Naive thymus-derived CD4-positive, alpha-beta T cell (primary cell): Measurements from ENCODE around the gene OTULINL. TPM values are rescaled to one million over a fixed set of nuclear protein-coding genes. Genes with fewer than 3 reads are reported as not detected.
A peak's percentile ranks its signal among the peaks of the same experiment; 100 is the strongest.

Source experiments
- ATAC-seq: fragments of 150-1000 bp; cut with Tn5 transposase; 2 replicates; pipeline ENCODE4 v1.10.0; 2021; ENCODE audit warnings: mild to moderate bottlenecking, moderate library complexity
- CTCF ChIA-PET: fragments of 350-600 bp; sonication (Branson Sonifier 250); formaldehyde crosslinking; loops from one replicate; lab custom pipeline; 2021; ENCODE audit warnings: antibody characterized with exemption; lab: Charles Lee
- POLR2A ChIA-PET: fragments of 350-600 bp; sonication (Branson Sonifier 250); formaldehyde crosslinking; loops from one replicate; lab custom pipeline; 2021; ENCODE audit warnings: antibody characterized with exemption, inconsistent platforms; lab: Charles Lee
- DNase-seq, 9 donors: peaks; one replicate each; pipeline versions ENCODE4 v3.0.0 to v3.0.0-alpha.2; 2020 to 2022; ENCODE audit warnings: mixed read lengths in 1 of 9
- H3K27ac ChIP-seq: one replicate; pipeline ENCODE4 v1.7.0; 2013; ENCODE audit warnings: mild to moderate bottlenecking, low read depth, low read length, moderate library complexity
- H3K27me3 ChIP-seq, 2 donors: one replicate each; pipeline ENCODE4 v1.7.0; 2013; ENCODE audit warnings: low read length in 2 of 2, mild to moderate bottlenecking in 2 of 2, moderate library complexity in 2 of 2; ENCODE audit not compliant: control insufficient read depth in 2 of 2, insufficient read depth in 2 of 2
- H3K36me3 ChIP-seq, 3 experiments: 1 replicate in 2 of 3; 2 replicates in 1 of 3; pipeline ENCODE4 v1.7.0; 2013; ENCODE audit warnings: low read length in 3 of 3, mild to moderate bottlenecking in 3 of 3, moderate library complexity in 1 of 3; ENCODE audit not compliant: insufficient read depth in 3 of 3, control insufficient read depth in 2 of 3
- H3K4me1 ChIP-seq, 2 donors: one replicate each; pipeline ENCODE4 v1.7.0; 2013; ENCODE audit warnings: low read length in 2 of 2, mild to moderate bottlenecking in 2 of 2, moderate library complexity in 1 of 2; ENCODE audit not compliant: control insufficient read depth in 2 of 2, insufficient read depth in 2 of 2
- H3K4me3 ChIP-seq: 2 replicates; pipeline ENCODE4 v1.7.0; 2013; ENCODE audit warnings: mild to moderate bottlenecking, low read length
- H3K9me3 ChIP-seq, 3 experiments: 1 replicate in 2 of 3; 2 replicates in 1 of 3; pipeline ENCODE4 v1.7.0; 2013; ENCODE audit warnings: low read length in 3 of 3; ENCODE audit not compliant: control insufficient read depth in 2 of 3
- H3K27ac Mint-ChIP-seq, 9 donors: one replicate each; pipeline ENCODE4 v1.8.0; 2020 to 2022; ENCODE audit warnings: mixed read lengths in 9 of 9, mild to moderate bottlenecking in 8 of 9, moderate library complexity in 5 of 9, inconsistent platforms in 2 of 9
- H3K27me3 Mint-ChIP-seq, 5 donors: one replicate each; pipeline ENCODE4 v1.8.0; 2021 to 2022; ENCODE audit warnings: mixed read lengths in 5 of 5, mild to moderate bottlenecking in 1 of 5
- H3K36me3 Mint-ChIP-seq, 5 donors: one replicate each; pipeline ENCODE4 v1.8.0; 2020 to 2022; ENCODE audit warnings: mixed read lengths in 5 of 5, mild to moderate bottlenecking in 3 of 5, inconsistent platforms in 1 of 5
- H3K4me1 Mint-ChIP-seq, 7 donors: one replicate each; pipeline ENCODE4 v1.8.0; 2020 to 2022; ENCODE audit warnings: mixed read lengths in 7 of 7, mild to moderate bottlenecking in 3 of 7, inconsistent platforms in 1 of 7
- H3K4me3 Mint-ChIP-seq, 10 donors: one replicate each; pipeline ENCODE4 v1.8.0; 2020 to 2022; ENCODE audit warnings: mild to moderate bottlenecking in 10 of 10, mixed read lengths in 10 of 10, moderate library complexity in 6 of 10, inconsistent platforms in 2 of 10
- H3K9me3 Mint-ChIP-seq, 11 donors: one replicate each; pipeline ENCODE4 v1.8.0; 2020 to 2022; ENCODE audit warnings: mixed read lengths in 11 of 11, mild to moderate bottlenecking in 4 of 11, inconsistent platforms in 1 of 11, moderate library complexity in 1 of 11
- intact Hi-C, 2 donors: fragments of 100-400 bp; cut with micrococcal nuclease; formaldehyde crosslinking; loops; one replicate each; pipeline ENCODE4 v1.15.1; 2023
- polyA plus RNA-seq, 2 donors: library from polyadenylated mRNA; unstranded; fragments of 300-500 nt; fragmentation: Illumina TruSeq; gene quantifications; one replicate each; pipeline ENCODE4 v1.2.3, GENCODE V29; 2021
- total RNA-seq, 6 experiments: library from RNA in 5 of 6; stranded (reverse) in 5 of 6; gene quantifications; 1 replicate in 5 of 6; 2 replicates in 1 of 6; pipeline ENCODE4 v1.2.3 and lab custom pipeline; 2021 to 2026

The OTULINL gene
- total and polyA plus RNA-seq, 7 experiments from 2014 or later, result 25.7 to 44.7 (median 31.9) TPM

DNA sequence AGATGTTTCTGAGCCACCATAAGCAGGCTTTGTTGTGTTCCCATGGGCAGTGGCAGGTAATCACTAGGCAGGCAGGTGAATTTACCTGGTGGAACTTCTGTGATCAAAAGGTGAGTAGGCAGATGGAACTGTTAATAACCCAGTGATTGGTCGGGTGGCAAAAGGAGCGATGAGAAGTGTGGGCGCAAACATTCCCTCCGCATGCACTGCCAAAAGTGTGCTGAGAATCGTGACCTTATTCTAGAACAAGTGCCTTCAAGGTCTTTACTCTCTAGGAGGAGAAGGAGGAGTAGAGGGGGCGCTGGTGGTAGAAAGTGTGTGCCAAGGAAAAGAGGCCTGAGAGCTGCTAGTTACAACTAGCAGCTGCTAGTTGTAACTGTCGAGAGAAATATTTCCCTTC, 3.3 kb downstream of the OTULINL start:
- H3K4me1 ChIP-seq, result peaks cover 24 to 27% of the 10 kb centered on the region in 2 donors

GRCh38 chr5:14587150-14587549, 5.6 kb downstream of the OTULINL start:
- ChIA-PET CTCF (interaction anchor here (0.7 to 1.5 kb wide), 3 partner anchors 8 to 454 kb away, joined by 3 to 4 read pairs (median 3); no protein-coding TSS in a partner anchor), POLR2A (no interaction called here)
- H3K9me3 Mint-ChIP-seq, result peaks cover 0 to 1% (median 0%) of the 10 kb centered on the region in 11 donors
- H3K4me1 ChIP-seq, result peaks cover 36% of the 10 kb centered on the region in 2 donors
- no peak overlapping the region for H3K4me3 ChIP-seq
- no peaks in the 10 kb centered on the region for H3K36me3 ChIP-seq
- no peaks in the 10 kb centered on the region for H3K27me3 Mint-ChIP-seq
- peaks cover 67 to 97% (median 86%) of the 10 kb centered on the region in 7 donors for H3K4me1 Mint-ChIP-seq
- H3K9me3 ChIP-seq, result no peaks in the 10 kb centered on the region
- no peaks in the 10 kb centered on the region for H3K27me3 ChIP-seq
- intact Hi-C loops, result no loop called here
- no peak overlapping the region for H3K27ac ChIP-seq
- DNase-seq, result no peak
- H3K27ac Mint-ChIP-seq, result peak overlapping the region in 2 of 9 donors; percentile 8 to 14
- H3K4me3 Mint-ChIP-seq, result no peak overlapping the region
- peak; percentile 59 for ATAC-seq
- H3K36me3 Mint-ChIP-seq, result peaks cover 0 to 29% (median 3%) of the 10 kb centered on the region in 5 donors

More for the DNA sequence above, 3.3 kb downstream of the OTULINL start:
- no peaks in the 10 kb centered on the region for H3K27me3 ChIP-seq
- intact Hi-C loops, result loop anchor here (5.0 kb wide), 4 partner anchors 42 to 443 kb away; partner anchors contain the start of genes ANKH (in 2 of the 2) and TRIO (in 1 of the 2)
- Mint-ChIP-seq H3K36me3 (peaks cover 0 to 25% (median 3%) of the 10 kb centered on the region in 5 donors), H3K27ac (peak overlapping the region in 2 of 9 donors; percentile 4 to 62), H3K27me3 (peaks cover 0 to 14% (median 0%) of the 10 kb centered on the region in 5 donors), H3K4me1 (peaks cover 54 to 82% (median 74%) of the 10 kb centered on the region in 7 donors), H3K9me3 (peaks cover 0 to 1% (median 0%) of the 10 kb centered on the region in 11 donors), H3K4me3 (peak overlapping the region in 8 of 10 donors; percentile 3 to 86 (median 36))
- H3K9me3 ChIP-seq, result no peaks in the 10 kb centered on the region
- H3K36me3 ChIP-seq, result no peaks in the 10 kb centered on the region
- H3K4me3 ChIP-seq, result no peak overlapping the region
- ChIA-PET POLR2A (no interaction called here), CTCF (interaction anchor here (0.9 kb wide), 1 partner anchor 7 kb away, joined by 3 read pairs; no protein-coding TSS in a partner anchor)
- H3K27ac ChIP-seq, result no peak overlapping the region
- DNase-seq (no peak), ATAC-seq (no peak)

DNA sequence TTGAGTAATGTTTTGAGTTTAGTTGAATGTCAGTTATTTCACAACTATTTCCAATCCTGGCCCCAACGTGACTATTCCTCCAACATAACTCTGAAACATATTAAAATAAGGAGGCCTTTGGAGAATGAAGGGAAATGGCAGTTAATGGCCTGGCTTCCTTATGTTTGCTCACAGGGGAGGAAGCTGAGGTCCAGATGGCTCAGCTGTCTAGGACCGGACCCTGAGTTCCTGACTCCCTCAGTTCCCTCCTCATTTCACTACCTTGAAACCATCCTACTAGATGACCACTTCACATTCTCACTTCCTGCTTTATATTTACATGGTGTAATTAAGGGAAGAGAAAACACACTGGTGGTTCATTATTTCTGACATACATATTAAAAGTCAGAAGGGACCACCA, 6.6 kb downstream of the OTULINL start:
- ATAC-seq, result peak; percentile 25
- Histone ChIP-seq H3K36me3 (no peaks in the 10 kb centered on the region), H3K4me3 (no peak overlapping the region), H3K27me3 (no peaks in the 10 kb centered on the region), H3K4me1 (peaks cover 32 to 40% of the 10 kb centered on the region in 2 donors), H3K9me3 (no peaks in the 10 kb centered on the region), H3K27ac (no peak overlapping the region)
- Mint-ChIP-seq H3K27ac (peak overlapping the region in 2 of 9 donors; percentile 48), H3K9me3 (peaks cover 0 to 1% (median 0%) of the 10 kb centered on the region in 11 donors), H3K27me3 (no peaks in the 10 kb centered on the region), H3K4me3 (no peak overlapping the region), H3K36me3 (peaks cover 0 to 37% (median 3%) of the 10 kb centered on the region in 5 donors), H3K4me1 (peaks cover 69 to 97% (median 88%) of the 10 kb centered on the region in 7 donors)
- POLR2A ChIA-PET, result no interaction called here
- DNase-seq, result no peak
- intact Hi-C loops, result no loop called here
- CTCF ChIA-PET, result interaction anchor here (0.5 kb wide), 1 partner anchor 211 kb away, joined by 3 read pairs; no protein-coding TSS in a partner anchor

DNA sequence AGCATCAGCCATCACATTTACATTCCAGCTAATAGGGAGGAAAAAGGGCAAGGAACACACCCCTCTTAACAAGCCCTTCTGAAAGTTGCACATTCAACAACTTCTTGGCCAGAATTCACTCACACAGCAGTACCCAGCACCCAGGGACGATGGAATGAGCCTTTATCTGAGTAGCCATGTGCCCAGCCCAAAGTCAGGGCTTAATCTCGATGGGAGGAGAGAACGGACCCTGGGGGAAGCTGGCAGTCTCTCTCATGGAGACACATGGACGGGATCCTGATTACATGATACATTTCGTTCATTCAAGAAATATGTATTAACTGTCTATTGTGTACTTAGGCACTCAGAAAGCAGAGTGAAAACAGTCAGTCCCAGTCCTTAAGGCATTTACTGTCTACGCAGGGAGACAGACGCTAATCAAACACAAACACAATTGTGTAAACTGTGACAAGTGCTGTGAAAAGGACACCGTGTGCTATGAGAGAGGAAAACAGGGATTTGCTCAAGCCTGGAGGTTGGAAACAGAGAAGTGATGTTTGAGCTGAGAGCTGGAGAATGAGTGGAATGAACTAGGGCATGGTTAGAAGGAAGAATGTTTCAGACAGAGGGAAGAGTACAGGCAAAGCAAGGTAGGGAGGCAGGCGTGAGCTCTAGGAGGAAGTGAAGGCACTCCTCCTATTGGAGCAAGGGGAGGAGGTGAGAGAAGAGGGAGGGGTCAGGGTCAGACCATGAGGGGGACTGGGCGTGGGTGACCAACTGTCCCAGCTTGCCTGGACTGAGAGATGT, 7.4 kb downstream of the OTULINL start:
- Histone ChIP-seq H3K27ac (no peak overlapping the region), H3K4me1 (peaks cover 32 to 42% of the 10 kb centered on the region in 2 donors), H3K9me3 (no peaks in the 10 kb centered on the region), H3K27me3 (no peaks in the 10 kb centered on the region), H3K36me3 (no peaks in the 10 kb centered on the region), H3K4me3 (no peak overlapping the region)
- peaks cover 0 to 37% (median 3%) of the 10 kb centered on the region in 5 donors for H3K36me3 Mint-ChIP-seq
- CTCF ChIA-PET, result interaction anchor here (0.6 kb wide), 1 partner anchor 224 kb away, joined by 3 read pairs; no protein-coding TSS in a partner anchor
- no peaks in the 10 kb centered on the region for H3K27me3 Mint-ChIP-seq
- no peak for ATAC-seq
- H3K4me3 Mint-ChIP-seq, result peak overlapping the region in 1 of 10 donors; percentile 1
- POLR2A ChIA-PET, result no interaction called here
- peaks cover 0 to 1% (median 0%) of the 10 kb centered on the region in 11 donors for H3K9me3 Mint-ChIP-seq
- H3K4me1 Mint-ChIP-seq, result peaks cover 70 to 97% (median 90%) of the 10 kb centered on the region in 7 donors
- DNase-seq, result no peak
- peak overlapping the region in 7 of 9 donors; percentile 6 to 80 (median 24) for H3K27ac Mint-ChIP-seq
- intact Hi-C loops, result no loop called here

GRCh38 chr5:14590949-14591348, 9.4 kb downstream of the OTULINL start:
- no peak overlapping the region for H3K4me3 Mint-ChIP-seq
- CTCF ChIA-PET, result no interaction called here
- no peak overlapping the region for H3K27ac ChIP-seq

DNA sequence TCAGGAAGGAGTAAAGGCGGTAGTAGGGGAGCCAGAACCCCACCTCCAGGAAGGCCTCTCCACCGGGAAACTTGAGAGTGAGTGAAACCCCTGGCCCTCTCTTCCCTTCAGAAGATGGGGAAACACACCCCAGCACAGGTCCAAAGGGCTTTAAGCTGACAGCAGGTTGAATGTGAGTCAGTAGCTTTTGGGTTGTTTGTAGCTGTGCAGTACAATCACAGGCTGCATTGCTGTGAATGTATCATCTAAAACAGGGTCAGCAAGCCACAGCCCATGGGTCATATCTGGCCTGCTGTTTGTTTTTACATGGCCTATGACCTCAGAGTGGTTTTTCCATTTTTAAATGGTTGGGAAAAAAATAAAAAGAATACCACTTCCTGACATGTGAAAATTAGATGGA, 10.0 kb downstream of the OTULINL start:
- Histone ChIP-seq H3K36me3 (no peaks in the 10 kb centered on the region), H3K4me1 (peaks cover 43 to 59% of the 10 kb centered on the region in 2 donors), H3K9me3 (no peaks in the 10 kb centered on the region), H3K4me3 (no peak overlapping the region), H3K27ac (no peak overlapping the region), H3K27me3 (no peaks in the 10 kb centered on the region)
- Mint-ChIP-seq H3K27me3 (no peaks in the 10 kb centered on the region), H3K4me1 (peaks cover 73 to 97% (median 91%) of the 10 kb centered on the region in 7 donors), H3K4me3 (no peak overlapping the region), H3K36me3 (peaks cover 0 to 29% (median 0%) of the 10 kb centered on the region in 5 donors), H3K27ac (peak overlapping the region in 8 of 9 donors; percentile 8 to 99 (median 68)), H3K9me3 (no peaks in the 10 kb centered on the region)
- no peak for DNase-seq
- CTCF ChIA-PET, result interaction anchor here (1.1 to 3.1 kb wide), 3 partner anchors 7 to 57 kb away, joined by 3 to 13 read pairs (median 4); partner anchors contain the start of gene OTULINL
- no peak for ATAC-seq
- POLR2A ChIA-PET, result interaction anchor here (0.8 to 6.6 kb wide), 4 partner anchors 9 to 23 kb away, joined by 3 to 65 read pairs (median 4); partner anchors contain the start of gene OTULINL
- intact Hi-C loops, result loop anchor here (10.0 kb wide), 3 partner anchors 213 to 1873 kb away; partner anchors contain the start of gene ZNF622 (in 1 of the 2)

More at GRCh38 chr5:14590949-14591348, 9.4 kb downstream of the OTULINL start:
- Histone ChIP-seq H3K36me3 (no peaks in the 10 kb centered on the region), H3K4me1 (peaks cover 38 to 54% of the 10 kb centered on the region in 2 donors), H3K27me3 (no peaks in the 10 kb centered on the region), H3K9me3 (no peaks in the 10 kb centered on the region), H3K4me3 (no peak overlapping the region)
- POLR2A ChIA-PET, result interaction anchor here (1.5 to 6.6 kb wide), 2 partner anchors 8 to 12 kb away, joined by 3 to 65 read pairs; partner anchors contain the start of gene OTULINL
- Mint-ChIP-seq H3K27me3 (no peaks in the 10 kb centered on the region), H3K27ac (peak overlapping the region in 8 of 9 donors; percentile 12 to 99 (median 56)), H3K9me3 (no peaks in the 10 kb centered on the region), H3K36me3 (peaks cover 0 to 26% (median 0%) of the 10 kb centered on the region in 5 donors), H3K4me1 (peaks cover 73 to 97% (median 91%) of the 10 kb centered on the region in 7 donors)
- ATAC-seq (no peak), DNase-seq (no peak)
- intact Hi-C loops, result loop anchor here (10.0 kb wide), 3 partner anchors 214 to 1874 kb away; partner anchors contain the start of gene ZNF622 (in 1 of the 2)
